Right renal cortex interstitium (tissue), 3 donors: ENCODE data around the gene PHPT1. TPM values are rescaled to one million over a fixed set of nuclear protein-coding genes. Genes with fewer than 3 reads are reported as not detected.
"Not testable (repeated sequence)": the region's sequence is repeated elsewhere in the genome, so short reads cannot be mapped to it uniquely, and the experiment has no call there.

Experiments used
- DNase-seq, 3 donors: peaks; one replicate each; pipeline ENCODE4 v3.0.0-alpha.2; 2013; ENCODE audit warnings: low read depth in 3 of 3, low spot score in 2 of 3
- polyA plus RNA-seq, 3 donors: library from polyadenylated mRNA; unstranded; fragments of 120-200 nt; gene quantifications; one replicate each; pipeline ENCODE4 v1.2.1, GENCODE V29; 2013; ENCODE audit not compliant: insufficient read length in 3 of 3

The PHPT1 gene
- polyA plus RNA-seq, 3 donors: 59.9 to 76.5 (median 65.2) TPM

DNA sequence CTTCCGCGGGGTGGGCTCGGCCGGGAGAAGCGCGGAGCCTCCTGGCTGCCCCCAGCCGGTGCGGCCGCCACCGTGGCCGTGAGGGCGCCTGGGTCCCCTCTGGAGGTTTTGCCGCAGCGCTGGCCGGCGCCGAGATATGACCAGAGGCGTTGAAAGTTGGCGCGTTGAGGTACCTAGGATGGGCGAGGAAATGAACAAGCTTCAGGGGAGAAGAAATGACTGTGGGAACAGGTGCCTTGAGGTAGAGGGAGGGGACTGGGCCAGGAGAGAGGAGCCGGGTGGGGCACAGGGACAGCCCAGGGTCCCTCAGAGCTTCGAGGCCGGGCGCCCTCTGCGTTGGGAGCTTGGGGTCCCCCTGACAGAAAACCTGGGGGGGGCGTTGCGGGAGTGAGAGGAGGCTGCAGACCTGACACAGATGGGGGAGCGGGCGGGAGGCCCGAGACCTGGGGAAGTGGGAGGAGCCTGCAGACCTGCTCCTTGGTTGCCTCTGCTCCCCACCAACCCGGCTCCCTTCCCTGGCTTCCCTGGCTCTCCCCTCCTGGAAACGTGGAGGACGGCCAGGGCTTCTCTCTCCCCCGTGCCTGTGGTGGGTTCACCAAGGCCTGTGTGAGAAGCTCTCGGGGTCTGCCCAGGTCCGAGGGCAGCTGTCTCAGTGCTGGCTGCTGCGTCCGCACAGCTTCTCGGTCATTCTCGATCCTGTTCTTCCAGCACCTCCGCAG is 27.2 kb upstream of the PHPT1 start:
- DNase-seq: no peak

DNA sequence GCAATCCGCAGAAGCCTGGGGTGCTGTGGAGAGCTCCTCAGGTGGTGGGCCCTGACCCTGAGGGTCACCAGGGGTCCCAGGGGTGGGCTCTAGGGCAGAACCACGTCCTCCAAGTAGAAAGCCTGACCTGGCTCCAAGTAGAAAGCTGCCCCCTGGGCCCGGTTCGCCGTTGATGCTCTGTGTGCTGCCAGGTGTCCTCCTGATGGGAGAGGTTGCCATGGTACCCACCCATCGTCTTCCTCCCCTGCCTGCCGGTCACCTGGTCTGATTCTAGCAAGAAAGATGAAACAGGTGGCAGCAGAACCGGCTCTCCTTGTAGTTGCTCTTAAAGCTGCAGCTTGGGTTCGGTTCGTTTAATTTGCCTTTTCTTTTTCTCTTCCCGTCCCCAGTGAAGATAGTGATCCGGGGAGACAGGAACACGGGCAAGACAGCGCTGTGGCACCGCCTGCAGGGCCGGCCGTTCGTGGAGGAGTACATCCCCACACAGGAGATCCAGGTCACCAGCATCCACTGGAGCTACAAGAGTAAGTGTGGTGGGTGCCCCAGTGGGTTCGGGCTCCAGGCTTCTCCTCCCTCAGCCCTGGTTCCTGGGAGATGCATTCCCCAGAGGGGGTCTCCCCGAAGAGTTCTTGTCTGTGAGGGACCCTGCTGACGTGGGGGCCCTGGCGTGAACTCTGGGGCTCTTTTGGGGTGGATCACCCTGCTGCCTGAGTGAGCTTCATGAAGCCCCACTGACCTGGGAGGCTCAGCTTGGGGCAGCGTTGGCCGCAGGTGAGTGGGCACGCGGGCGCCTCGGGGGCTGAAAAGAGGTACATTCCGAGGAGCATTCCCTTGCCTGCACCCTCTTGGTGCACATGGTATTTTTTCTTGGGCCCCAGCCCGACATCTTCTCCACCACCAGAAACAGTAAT is 25.8 kb upstream of the PHPT1 start:
- DNase-seq: no peak

DNA sequence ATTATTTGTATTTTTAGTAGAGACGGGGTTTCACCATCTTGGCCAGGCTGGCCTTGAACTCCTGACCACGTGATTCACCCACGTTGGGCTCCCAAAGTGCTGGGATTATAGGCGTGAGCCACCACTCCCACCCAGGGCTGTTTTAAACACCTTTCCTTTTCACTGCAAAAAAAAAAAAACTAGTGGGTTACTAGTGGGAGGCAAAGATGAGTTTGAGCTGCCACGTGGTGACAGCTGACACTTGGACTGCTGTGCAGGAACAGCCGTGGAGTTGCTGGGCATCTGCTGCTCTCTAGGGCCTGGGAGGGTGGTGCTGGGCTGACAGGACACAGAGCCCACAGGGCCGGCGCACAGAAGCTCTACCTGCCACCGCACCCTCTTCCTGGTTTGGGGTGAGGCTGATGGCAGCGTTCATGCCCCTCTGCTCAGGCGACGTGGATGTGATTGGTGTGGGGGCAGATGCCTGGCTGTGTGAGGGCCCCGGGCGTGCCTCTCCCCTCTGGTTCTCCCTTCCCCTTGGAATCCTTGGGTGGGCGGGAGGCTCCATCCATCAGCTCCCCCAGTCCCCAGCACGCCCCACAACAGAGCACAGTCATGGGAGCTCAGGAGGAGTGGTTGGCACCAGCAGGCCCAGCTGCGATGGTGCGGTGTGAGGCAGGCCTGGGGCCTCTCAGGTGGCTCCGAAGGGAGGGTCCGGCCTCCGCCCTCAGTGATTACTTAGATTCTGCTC is 24.5 kb upstream of the PHPT1 start:
- DNase-seq: no peak

DNA sequence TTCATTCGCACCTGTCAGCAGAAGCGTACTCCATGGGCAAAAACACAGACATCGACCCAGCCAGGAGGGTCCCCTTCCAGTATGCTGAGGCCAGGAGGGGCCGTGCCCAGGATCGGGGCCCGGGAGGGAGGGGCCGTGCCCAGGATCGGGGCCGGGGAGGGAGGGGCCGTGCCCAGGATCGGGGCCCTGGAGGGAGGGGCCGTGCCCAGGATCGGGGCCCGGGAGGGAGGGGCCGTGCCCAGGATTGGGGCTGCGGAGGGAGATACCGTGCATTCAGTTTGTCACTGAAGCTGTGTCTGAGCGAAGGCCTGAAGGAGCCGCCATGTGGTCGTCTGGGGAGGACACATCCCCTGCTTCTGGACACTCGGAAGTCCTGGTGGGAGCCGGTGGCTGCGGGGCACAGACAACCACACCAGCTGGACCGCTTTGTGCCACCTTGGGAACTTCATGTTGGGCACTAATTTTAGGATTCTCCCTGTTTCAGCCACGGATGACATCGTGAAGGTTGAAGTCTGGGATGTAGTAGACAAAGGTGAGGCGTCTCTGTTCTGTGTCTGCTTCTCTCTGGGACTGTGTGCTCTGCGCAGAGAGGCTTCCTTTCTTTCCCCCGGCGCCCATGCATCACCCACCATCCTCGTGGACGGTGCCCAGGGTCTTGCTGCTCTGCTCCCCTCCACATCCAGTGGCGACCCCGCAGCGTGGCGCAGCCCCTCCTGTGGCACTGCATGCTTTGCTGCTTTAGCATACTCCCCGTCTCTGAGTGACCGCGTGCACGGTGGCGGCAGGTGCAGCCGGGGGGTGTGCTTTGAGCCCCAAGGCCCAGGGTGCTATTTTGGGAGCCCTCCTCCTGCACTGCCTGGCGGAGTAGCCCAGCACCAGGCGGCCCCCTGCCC is 23.7 kb upstream of the PHPT1 start:
- no peak for DNase-seq

GRCh38 chr9:136826188-136826541 is 23.0 kb upstream of the PHPT1 start:
- DNase-seq: no peak

- no peak for DNase-seq
Observed at GRCh38 chr9:136826703-136827582, 22.3 kb upstream of the PHPT1 start.

DNA sequence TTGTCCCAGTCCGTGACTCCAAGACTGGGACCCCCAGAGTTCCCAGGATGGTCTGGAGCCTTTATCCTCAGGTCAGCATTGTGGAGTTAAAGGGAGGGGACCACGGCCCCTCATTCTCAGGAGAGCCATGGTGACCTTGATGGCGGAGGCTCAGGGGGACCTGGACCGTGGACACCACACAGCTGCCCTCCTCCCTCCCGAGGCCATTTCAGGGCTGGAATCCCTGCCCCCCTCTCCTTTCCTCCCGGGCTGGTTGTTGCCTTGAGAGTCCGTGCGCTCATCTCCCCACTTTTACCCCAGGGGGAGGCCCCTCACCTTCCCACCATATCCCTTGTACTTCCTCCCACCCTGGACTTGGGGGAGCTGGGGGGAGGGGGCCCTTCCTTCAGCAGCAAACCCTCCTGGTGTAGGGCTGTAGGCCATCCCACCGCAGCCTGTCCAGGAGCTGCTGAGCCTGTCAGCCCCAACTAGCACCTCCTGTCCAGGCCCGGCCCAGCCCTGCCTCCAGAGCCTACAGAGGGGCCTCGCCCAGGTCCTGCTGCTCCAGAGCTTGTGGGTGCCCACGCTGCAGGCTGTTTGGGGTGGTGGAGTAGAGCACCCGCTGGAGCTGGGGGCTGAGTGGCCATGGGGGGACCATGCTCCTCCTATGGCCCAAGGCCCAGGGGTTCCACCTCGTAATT is 21.3 kb upstream of the PHPT1 start:
- DNase-seq: no peak

- no peak for DNase-seq
Observed at GRCh38 chr9:136828474-136829140, 20.6 kb upstream of the PHPT1 start.

GRCh38 chr9:136829412-136829811 is 19.8 kb upstream of the PHPT1 start:
- no peak for DNase-seq

DNA sequence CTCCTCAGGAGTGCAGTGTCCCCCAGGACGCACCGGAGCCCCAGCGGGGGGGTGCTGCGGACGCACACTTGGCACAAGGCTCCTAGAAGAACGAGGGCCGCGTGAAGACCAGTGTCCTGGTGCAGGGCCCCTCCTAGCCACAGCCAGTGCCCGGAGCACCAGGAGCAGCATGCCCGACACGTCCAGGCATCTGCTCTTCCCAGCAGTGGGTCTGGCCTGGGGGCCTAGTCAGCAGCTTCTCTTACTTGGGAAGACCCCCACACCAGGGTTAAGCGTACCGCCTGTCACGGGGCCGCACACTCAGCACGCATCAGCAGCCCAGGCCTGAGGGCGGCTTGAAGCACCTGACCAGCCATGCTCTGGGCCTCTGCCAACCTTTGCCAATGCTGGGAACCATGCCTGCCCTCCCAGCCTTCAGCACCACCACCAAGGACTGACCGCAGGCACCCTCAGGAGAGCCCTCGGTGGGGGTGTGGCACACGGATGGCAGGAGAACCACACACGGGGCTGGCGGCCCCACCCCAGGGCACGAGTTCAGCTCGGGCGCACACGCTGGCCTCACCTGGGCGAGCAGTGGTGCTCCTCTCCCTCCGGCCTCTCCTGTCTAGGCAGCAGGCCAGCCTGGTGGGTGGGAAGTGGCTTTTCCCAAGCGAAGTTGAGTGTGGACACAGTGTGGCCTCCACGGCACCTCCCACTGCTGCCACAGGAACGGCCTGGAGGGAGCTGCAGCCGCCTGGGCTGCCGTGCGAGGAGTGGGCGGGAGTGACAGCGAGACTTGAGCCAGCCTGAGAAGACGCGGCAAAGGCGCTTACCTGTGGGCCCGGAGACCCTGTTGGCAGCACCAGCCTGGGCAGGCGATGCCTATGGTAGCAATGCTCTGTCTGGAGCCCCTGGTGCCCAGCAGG is 19.0 kb upstream of the PHPT1 start:
- no peak for DNase-seq

GRCh38 chr9:136831002-136831719 is 18.0 kb upstream of the PHPT1 start:
- DNase-seq: no peak

DNA sequence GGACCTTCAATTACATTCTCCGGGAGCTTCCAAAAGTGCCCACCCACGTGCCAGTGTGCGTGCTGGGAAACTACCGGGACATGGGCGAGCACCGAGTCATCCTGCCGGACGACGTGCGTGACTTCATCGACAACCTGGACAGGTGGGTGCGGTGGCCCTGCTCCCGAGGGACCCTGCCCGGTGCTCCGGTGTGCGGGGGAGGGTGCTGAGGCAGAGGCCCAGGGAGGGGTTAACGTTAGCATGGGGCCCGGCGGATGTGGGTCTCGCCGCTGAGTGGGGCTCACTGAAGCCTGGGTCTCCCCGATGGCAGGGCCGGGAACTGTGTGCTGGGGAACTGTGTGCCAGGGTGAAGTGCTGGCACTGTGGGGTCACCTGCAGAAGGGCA is 17.5 kb upstream of the PHPT1 start:
- DNase-seq: no peak

DNA sequence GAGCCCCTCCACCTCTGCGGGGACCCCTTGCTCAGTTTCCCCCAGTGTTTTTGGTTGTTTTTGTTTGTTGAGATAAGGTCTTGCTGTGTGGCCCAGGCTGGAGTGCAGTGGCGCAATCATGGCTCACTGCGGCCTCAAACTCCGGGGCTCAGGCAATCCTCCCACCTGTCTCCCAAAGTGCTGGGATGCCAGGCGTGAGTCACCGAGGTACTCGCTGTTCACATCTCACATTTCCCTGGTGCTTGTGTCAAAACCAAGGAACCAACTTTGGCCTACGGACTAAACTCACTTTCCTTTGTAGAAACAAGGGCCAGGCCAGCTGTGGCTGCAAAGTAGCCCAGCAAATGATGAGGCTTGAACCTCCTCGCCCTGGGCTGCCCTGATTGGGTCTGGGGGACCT is 16.6 kb upstream of the PHPT1 start:
- DNase-seq: no peak

GRCh38 chr9:136833381-136834048 is 15.7 kb upstream of the PHPT1 start:
- not testable (repeated sequence) for DNase-seq

GRCh38 chr9:136835162-136835931 is 13.9 kb upstream of the PHPT1 start:
- no peak for DNase-seq
